ENCODE measurements around the gene ENTREP3.
A peak's percentile ranks its signal among the peaks of the same experiment; 100 is the strongest.
"Not testable (repeated sequence)": the region's sequence is repeated elsewhere in the genome, so short reads cannot be mapped to it uniquely, and the experiment has no call there.

The ENTREP3 gene

DNA sequence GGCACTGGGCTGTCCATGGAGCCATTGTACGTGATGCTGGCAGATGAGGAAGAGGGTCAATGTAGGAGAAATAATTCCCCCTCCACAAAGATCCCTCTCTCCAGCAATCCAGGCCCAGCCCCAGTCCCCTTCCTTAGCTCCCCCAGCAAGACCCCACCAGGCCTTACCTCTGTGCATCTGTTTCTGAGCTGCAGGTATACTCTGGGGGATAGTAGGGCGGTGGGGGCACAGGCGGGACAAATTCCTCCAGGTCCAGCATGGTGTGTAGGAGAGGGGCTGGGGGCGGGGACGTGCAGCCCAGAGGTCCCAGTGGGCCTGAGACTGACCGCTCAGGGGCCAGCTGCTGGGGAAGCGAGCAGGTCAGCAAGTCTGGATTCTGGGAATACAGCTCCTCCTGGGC lies 3.7 kb downstream of the ENTREP3 start:
- no peak for DNase-seq (ENCODE audit: low read depth in 2 of 2)

DNA sequence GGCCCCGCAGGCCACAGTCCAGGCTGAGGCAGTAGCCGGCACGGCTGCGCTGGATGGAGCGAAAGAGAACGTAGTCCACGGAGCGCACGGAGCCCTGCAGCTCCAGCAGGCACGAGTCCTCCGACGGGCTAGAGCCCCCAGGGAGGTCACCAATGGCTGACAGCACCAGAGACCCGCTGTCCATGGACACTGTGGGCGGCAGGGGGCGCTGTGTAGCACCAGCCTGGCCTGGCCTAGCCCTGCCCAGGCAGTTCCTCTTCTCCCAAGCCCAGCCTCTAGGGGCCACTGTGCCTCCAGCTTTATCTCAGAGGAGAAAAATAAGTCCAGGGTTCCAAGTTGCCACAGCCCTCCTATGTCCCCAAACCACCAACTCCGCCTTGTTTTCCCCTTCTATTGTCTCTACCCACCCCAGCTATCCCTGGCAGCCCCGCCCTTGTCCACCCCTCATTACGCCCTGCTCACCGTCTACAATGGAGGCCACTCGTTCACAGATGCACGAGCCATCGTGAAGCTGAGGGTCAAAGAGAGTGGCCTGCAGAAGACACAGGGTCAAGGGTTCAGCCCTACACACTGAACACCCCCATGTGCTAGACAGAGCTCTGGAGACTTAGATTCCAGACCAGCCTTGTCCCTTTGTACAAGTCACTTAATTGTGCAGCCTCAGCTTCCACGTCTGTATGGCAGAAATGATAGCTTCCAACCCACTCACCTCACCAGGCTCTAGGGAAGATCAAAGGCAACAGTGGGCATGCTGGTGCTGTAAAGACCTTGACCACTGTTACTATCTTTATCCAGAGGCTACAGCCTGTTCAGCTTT lies 4.4 kb downstream of the ENTREP3 start:
- DNase-seq (ENCODE audit: low read depth in 2 of 2): peak; percentile 95 to 97

DNA sequence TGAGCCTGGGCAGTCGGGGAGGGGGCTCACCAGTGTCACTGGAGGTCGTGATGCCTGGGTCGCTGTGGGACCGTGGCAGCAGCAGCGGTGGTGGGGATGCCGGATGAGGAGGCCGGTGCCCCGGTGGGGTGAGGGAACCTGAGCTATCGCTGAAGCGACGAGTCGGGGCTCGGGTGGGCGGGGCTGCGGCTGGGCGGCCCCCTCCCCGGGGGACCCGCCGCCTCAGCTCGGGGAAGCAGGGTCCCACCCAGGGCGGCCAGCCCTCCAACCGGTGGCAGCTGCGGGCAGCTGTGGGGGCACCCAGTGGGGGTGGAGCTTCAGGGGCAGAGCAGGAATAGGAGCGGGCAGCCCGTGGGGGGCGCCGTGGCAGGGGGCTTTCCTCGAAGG lies 5.0 kb downstream of the ENTREP3 start:
- no peak for DNase-seq (ENCODE audit: low read depth in 2 of 2)

DNA sequence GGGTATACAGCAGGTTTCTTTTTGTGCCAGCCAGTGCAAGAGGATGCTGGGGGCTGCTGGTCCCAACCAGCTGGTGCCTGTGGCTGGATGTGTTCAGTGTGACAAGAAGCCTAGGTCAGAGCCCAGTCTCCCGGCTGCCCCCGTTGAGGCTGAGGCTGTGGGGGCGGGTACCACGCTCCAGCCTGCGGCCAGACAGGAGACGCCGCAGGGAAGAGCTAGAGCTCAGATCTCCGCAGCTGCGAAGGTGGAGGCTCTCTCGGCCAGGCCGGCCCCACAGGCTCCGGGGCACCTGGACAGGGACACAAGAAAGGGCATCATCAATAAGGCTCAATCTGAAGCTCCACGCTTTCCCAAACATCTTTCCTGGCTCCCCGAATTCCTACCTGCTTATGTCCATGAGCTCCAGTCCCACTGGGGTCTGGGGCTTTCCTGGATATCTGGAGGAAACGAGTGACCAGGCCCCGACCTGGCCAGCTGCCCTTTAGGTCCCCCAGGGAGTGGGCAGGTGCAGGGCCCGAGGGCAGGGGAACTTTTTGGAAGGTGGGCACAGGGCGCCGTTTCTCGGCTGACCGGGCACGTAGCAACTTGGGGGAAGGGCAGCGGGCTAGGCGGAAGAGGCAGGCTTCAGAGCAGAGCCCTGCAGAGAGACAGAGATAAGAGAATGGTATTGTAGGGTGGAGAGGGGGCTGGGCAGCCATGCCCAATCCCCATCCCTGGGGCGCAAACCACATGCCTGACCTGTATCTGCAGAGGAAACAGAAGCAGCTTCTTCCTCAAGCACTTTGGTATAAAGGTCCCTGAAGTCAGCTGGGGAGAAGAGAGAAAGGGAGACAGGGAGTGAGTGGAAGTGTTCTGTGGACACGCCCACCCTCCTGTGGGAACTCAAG lies 7.4 kb downstream of the ENTREP3 start:
- DNase-seq (ENCODE audit: low read depth in 2 of 2): no peak

DNA sequence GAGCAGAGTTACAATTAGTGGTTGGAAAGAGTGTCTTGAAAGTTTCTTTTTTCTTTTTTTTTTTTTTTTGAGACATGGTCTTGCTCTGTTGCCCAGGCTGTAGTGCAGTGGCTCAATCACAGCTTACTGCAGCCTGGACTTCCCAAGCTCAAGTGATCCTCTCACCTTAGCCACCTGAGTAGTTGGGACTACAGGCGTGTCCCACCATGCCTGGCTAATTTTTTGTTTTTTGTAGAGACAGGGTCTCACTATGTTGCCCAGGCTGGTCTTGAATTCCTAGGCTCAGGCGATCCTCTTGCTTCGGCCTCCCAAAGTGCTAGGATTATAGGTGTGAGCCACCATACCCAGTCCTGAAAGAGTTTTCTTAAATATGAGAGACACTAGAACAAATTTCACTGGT lies 8.5 kb downstream of the ENTREP3 start:
- DNase-seq (ENCODE audit: low read depth in 2 of 2): not testable (repeated sequence)

DNA sequence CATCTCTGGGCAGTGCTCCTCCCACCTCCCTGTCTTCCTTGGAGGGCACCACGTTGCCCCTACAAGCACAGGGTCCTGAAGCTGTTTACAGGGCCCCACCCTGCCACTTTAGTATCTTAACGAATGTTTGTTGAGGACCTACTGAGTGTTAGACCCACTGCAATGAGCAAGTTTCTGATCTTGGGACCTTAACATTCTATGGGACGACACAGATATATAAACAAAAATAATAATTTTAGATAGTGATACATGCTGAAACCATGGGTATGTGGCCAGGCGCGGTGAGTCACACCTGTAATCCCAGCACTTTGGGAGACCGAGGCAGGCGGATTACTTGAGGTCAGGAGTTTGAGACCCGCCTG lies 10.1 kb downstream of the ENTREP3 start:
- DNase-seq (ENCODE audit: low read depth in 2 of 2): no peak

DNA sequence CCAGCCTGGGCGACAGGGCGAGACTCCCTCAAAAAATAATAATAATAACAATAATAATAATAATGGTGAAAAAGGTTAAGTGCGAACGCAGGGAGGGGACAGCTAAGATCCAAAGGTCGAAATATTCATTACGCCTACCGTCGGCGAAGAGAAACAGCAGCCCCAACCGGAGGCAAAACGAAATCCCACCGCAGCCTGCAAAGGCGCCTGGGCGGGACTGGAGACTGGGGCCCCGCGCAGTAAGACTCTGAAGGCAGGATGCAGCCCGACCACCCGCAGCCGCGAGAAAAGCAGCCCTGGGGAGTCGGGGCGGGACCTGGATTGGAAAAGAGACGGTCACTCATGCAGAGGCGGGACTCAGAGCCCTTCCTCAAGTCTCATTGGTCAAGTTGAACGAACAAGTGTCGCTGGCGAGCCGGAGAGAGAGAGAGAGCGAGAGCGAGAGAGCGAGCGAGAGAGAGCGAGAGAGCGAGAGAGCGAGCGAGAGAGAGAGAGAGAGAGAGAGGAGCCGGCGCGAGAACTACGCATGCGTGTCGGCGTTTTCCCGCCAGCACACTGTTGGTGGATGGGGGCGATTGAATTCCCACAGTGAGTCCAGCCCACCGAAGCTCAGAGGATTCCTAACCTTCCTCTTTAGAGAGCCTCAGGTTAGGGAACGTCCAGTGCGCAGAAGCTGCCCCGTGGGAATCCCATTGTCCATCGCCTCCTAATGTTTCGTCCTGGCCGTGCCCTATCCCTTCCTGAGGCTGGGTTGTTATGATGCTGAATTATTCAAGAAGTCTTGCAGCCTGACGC lies 10.7 kb downstream of the ENTREP3 start:
- DNase-seq (ENCODE audit: low read depth in 2 of 2): peak; percentile 94

DNA sequence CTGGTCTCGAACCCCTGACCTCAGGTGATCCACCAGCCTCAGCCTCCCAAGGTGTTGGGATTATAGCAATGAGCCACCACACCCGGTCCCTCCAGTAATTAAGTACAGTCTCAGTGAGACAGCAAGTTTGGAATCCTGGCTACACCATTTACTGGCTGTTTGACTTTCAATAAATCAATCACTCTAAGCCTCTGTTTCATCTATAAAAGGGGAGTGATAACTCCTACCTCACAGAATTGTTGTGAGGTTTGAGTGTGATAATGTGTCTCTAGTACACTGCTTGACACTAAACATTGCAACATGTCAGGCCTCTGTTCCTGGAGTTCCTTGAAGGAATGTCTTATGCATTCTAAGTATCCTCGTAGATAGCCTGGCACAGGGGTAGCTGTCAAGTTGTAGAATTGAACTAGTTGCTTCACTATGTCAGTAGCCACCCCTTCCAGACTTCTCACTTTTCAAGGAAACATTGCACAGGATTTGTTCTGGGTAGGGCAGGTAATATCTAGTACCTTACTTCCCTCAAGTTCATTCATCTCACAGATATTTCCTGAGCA lies 12.4 kb downstream of the ENTREP3 start:
- no peak for DNase-seq (ENCODE audit: low read depth in 2 of 2)

DNA sequence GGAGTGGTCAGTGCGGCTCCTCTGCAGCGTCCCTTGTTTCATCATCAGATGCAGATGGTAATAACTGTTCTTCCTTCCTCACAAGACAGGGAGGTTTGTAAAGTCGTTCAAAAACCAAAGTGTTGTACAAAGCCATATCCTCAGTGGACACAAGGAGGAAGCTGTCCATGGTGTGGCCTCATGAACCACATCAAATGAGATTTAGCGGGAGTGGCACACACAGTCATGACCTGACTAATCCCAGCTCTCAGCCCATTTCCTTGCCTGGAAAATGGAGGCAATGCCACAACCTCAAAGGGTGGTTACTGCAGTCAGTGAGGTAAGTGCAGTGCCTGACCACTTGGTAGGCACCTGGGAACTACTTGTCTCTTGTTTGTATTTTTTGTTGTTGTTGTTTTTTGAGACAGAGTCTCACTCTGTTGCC lies 13.4 kb downstream of the ENTREP3 start:
- no peak for DNase-seq (ENCODE audit: low read depth in 2 of 2)

DNA sequence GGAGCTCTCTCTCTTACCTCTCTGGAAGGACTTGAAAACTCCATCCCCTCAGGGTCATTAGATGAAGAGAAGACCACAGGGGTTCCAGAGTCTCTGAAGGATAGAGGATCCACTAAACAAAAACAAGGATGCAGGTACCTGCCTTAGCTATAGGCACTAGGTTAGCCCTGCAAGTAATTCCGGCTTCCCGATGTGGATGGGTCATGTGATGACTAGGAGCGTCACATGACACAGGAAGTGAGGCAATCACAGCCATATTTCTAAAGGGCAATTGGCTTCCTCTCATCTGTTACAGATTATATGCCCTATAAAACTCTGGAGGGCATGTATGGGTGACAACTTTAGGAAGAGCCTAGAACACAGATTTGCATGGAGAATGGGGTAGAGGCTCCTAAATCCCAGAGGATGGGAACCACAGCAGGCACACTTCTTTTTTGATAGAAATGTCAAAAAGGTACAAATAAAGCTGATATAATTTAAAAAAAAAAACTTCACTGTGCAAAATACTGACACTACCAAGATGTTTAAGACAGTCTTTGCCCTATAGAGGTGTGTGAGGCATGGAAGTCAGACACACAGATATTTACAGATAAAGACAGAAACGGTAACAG lies 14.1 kb downstream of the ENTREP3 start:
- peak in 1 of 2 donors; percentile 33 for DNase-seq (ENCODE audit: low read depth in 2 of 2)

DNA sequence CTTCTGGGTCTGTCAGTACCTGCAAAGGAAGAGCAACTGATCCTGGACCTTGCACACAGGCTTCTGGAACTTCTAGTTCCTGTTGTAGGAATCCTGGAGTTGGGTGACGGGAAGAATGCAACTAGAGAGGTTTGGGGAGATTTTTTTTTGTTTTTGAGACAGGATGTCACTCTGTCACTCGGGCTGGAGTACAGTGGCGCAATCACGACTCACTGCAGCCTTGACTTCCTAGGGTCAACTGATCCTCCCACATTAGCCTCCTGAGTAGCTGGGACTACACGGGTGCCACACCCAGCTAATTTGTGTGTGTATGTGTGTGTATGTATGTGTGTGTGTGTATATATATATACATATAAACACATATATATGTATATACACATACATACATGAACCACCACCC lies 18.8 kb downstream of the ENTREP3 start:
- DNase-seq (ENCODE audit: low read depth in 2 of 2): no peak

DNA sequence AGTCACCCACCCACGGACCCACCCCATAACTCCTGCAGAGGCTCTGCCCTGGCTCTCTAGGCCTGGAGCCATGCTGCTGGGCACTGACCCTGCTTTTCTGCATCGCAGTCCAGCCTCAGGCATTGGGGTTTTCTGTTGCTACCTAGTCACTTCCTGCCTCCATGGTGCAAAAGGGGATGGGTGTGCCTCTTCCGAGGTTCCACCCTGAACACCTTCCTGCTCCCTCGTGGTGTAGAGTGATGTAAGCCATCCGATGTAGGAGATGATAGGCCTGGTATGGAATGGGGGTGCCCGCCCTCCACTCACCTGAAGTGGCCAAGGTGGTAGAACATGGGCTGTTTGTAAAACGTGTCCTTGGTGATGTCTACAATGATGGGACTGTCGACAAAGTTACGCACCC lies 19.9 kb downstream of the ENTREP3 start:
- DNase-seq (ENCODE audit: low read depth in 2 of 2): not testable (repeated sequence)

DNA sequence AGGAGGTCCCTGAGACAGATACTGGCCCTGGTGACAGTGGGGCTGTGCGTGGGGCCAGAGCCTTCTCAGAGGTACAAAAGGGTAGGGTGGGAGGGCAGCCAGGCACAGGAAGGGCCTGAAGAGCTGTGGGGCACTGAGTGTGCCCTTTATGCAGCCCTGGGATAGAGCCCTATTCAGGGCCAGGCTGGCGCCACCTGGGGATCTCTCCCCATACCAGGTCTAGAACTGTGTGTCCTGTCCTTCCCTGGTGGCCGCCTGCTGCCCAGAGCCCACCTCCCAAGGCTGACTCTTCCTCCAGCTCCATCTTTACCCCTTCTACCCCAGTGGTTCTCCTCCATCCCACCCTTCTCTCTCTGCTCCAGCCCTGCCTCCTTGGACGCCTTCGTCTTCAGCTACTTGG lies 21.8 kb downstream of the ENTREP3 start:
- DNase-seq (ENCODE audit: low read depth in 2 of 2): not testable (repeated sequence)

DNA sequence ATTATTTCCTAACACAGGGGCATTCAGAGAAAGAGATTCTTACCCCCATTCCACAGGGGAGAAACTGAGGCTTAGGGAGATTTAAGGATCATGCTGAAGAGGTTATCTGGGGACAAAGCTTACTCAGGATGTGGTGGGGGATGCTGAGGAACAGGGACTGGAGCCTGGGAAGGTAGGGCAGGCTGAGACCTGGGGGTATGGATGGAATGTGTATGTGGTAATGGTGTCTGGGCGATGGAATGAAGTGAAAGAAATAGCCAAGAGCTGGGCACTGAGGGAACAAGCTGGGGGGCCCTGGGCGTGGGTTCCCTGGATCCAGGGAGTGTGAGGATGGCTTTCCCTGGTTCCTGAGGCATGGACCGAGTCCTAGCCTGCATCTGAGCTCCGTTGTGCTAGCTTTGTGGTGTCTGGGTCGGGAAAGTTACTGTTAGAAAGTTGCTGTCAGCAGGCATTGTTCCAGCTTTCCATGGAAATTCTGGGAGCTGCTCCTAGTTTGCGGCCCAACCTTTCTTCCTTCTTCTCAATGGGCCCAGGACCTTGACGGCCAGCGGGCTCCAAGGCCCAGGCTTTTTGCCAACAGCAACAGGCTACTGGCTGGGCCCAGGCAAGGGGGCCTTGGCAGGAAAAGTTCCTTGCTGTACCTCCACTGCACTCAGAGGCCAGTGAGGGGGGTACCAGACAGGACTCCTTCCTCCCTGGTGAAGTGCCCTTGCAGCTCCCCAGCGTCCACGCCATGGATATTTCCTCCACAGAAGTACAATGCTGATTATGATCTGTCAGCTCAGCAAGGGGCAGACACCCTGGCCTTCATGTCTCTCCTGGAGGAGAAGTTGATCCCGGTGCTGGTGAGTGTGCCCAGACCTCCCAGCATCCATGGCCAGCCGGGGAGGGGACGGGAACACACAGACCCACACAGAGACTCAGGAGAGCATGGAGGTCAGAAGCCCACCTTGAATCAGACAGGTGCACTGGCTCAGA lies 23.0 kb downstream of the ENTREP3 start:
- not testable (repeated sequence) for DNase-seq (ENCODE audit: low read depth in 2 of 2)

DNA sequence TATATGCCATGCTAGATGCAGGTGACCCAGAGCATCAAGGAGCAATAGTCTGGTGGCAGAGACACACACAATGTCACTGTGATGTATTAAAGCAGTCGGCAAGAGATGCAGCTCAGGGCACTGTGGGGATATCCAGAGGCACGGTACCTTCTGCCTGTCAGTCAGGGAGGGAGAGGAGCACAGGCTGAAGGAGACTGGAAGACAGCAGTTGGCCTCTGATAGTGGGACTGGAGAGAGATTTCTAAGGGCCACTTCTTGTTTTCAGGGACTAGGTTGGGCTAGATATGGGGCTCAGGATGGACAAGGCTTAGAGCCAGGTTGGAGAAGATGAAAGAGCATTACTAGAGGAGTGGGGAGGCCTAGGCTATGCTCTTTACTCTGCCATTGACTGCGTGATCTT lies 24.0 kb downstream of the ENTREP3 start:
- not testable (repeated sequence) for DNase-seq (ENCODE audit: low read depth in 2 of 2)

DNA sequence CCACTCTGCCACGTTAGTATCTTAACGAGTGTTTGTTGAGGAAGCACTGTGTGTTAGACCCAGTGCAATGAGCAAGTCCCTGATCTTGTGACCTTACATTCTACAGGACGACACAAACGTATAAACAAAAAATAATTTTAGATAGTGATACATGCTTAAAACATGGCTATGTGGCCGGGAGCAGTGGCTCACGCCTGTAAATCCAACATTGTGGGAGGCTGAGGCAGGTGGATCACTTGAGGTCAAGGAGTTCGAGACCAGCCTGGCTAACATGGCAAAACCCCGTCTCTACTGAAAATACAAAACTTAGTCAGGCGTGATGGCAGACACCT lies 27.2 kb downstream of the ENTREP3 start:
- DNase-seq (ENCODE audit: low read depth in 2 of 2): no peak

DNA sequence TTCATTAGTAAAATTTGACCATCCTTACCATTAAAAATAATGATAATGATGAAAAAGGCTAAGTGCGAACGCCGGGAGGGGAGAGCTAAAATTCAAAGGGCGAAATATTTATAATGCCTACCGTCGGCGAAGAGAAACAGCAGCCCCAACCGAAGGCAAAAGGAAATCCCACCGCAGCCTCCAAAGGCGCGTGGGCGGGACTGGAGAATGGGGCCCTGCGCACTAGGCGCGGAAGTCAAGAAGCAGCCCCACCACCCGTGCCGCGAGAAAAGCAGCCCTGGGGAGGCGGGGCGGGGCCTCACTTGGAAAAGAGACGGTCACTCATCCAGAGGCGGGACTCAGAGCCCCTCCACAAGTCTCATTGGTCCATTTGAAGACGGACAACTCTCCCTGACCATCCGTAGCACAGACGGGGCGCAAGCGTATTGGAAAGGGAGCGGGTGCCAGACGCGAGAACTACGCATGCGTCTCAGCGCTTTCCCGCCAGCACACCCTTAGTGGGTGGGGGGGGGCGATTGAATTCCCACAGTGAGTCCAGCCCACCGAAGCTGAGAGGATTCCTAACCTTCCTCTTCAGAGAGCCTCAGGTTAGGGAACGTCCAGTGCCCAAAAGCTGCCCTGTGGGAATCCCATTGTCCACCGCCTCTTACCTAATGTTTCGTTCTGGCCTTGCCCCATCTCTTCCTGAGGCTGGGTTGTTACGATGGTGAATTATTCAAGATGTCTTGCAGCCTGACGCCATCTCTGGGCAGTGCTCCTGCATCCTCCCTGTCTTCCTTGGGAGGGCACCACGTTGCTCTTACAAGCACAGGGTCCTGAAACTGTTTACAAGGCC lies 27.8 kb downstream of the ENTREP3 start:
- DNase-seq (ENCODE audit: low read depth in 2 of 2): peak; percentile 99 to 100

DNA sequence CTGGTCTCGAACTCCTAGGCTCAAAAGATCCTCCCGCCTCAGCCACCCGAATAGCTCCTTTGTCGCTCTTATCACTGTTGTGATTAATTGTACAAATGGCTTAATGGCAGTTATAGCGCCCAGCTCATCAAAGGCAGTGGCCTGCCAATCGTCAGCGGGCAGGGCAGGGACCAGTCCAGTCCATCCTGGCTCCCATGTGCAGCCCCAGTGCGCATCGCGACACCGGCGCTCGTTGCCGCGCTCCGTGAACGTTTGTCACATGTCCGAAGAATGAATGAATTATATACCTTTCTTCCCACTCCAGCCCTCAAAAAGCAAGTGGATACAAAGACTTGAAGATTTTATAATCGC lies 28.4 kb downstream of the ENTREP3 start:
- DNase-seq (ENCODE audit: low read depth in 2 of 2): peak in 1 of 2 donors; percentile 66

DNA sequence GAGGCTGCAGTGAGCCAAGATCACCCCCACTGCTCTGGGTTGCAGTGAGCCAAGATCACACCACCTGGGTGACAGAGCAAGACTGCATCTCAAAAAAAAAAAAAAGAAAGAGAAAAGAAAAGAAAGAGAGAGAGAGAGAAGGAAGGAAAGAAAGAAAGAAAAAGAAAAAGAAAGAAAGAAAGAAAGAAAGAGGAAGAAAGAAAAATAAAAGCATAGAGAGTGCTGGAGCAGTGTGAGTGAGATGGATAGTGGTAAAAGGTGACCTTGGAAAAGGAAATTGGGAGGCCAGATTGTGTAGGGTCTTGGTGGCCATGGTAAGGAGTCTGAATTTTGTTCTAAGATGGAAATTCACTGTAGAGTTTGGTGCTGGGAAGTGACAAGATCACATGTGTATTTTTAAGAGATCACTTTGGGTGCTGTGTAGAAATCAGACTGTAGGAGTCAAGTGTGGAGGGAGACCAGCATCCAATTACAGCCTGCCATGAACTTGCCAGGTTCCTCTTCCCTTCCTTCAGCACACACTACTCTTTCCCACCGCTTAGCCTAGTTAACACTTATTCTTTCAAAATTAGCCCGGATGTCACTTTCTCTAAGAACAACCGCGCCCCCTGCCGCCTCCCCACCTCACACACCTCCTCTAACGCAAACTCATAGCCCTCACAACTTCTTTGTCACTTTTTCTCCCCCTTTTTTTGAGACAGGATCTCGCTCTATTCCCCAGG lies 28.9 kb downstream of the ENTREP3 start:
- peak; percentile 63 to 86 for DNase-seq (ENCODE audit: low read depth in 2 of 2)
